GM12865 (cell line): Measurements from ENCODE around the gene SPRYD7.

Experiments used
- DNase-seq: peaks from one replicate; pipeline ENCODE4 v3.0.0; 2010; ENCODE audit warnings: low read depth
- H3K4me3 ChIP-seq: 2 replicates; pipeline ENCODE4 v1.5.1; 2011; ENCODE audit warnings: mild to moderate bottlenecking, low read depth, low read length, control low read depth
- TF ChIP-seq, protein P1 (sequence below): IDR thresholded peaks from 2 replicates; pipeline ENCODE4 v1.5.1; 2011; ENCODE audit warnings: low read length, control low read depth, low read depth, inconsistent platforms; ENCODE audit not compliant: insufficient read depth; ENCODE audit errors: missing control alignments

Gene SPRYD7

GRCh38 chr13:49864509-49864908 lies 71.6 kb downstream of the SPRYD7 start:
- no peak overlapping the region for H3K4me3 ChIP-seq
- TF ChIP-seq, protein P1, sequence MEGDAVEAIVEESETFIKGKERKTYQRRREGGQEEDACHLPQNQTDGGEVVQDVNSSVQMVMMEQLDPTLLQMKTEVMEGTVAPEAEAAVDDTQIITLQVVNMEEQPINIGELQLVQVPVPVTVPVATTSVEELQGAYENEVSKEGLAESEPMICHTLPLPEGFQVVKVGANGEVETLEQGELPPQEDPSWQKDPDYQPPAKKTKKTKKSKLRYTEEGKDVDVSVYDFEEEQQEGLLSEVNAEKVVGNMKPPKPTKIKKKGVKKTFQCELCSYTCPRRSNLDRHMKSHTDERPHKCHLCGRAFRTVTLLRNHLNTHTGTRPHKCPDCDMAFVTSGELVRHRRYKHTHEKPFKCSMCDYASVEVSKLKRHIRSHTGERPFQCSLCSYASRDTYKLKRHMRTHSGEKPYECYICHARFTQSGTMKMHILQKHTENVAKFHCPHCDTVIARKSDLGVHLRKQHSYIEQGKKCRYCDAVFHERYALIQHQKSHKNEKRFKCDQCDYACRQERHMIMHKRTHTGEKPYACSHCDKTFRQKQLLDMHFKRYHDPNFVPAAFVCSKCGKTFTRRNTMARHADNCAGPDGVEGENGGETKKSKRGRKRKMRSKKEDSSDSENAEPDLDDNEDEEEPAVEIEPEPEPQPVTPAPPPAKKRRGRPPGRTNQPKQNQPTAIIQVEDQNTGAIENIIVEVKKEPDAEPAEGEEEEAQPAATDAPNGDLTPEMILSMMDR, result no peak
- no peak for DNase-seq
